Type B pancreatic cell (in vitro differentiated cells): ENCODE data around the gene PON2. TPM values are rescaled to one million over a fixed set of nuclear protein-coding genes. Genes with fewer than 3 reads are reported as not detected.
"Not testable (repeated sequence)": the region's sequence is repeated elsewhere in the genome, so short reads cannot be mapped to it uniquely, and the experiment has no call there.

Source experiments
- DNase-seq: peaks from one replicate; pipeline ENCODE4 v3.0.0; 2021; ENCODE audit warnings: mixed read lengths; ENCODE audit not compliant: unreplicated experiment; ENCODE audit errors: extremely low spot score
- H3K27ac Mint-ChIP-seq: 2 replicates; pipeline ENCODE4 v1.8.0; 2021; ENCODE audit warnings: mild to moderate bottlenecking, mixed read lengths
- H3K27me3 Mint-ChIP-seq: 2 replicates; pipeline ENCODE4 v1.8.0; 2021; ENCODE audit warnings: mixed read lengths
- H3K36me3 Mint-ChIP-seq: 2 replicates; pipeline ENCODE4 v1.8.0; 2021; ENCODE audit warnings: mixed read lengths
- H3K4me1 Mint-ChIP-seq: one replicate; pipeline ENCODE4 v1.8.0; 2021; ENCODE audit warnings: mixed read lengths; ENCODE audit not compliant: unreplicated experiment
- H3K4me3 Mint-ChIP-seq: 2 replicates; pipeline ENCODE4 v1.8.0; 2021; ENCODE audit warnings: mild to moderate bottlenecking, mixed read lengths
- H3K9me3 Mint-ChIP-seq: 2 replicates; pipeline ENCODE4 v1.8.0; 2021; ENCODE audit warnings: mixed read lengths
- CTCF ChIP-seq: fragments of 200-600 bp; sonication (generic); conservative IDR thresholded peaks from 2 replicates; pipeline ENCODE4 v1.5.0; 2021; ENCODE audit warnings: antibody characterized with exemption, mild to moderate bottlenecking
- total RNA-seq: library from RNA; stranded (reverse); gene quantifications from 2 replicates; pipeline ENCODE4 v1.2.1, GENCODE V29; 2021; ENCODE audit warnings: low replicate concordance

The PON2 gene
- total RNA-seq, 1 donor from 2014 or later, result 79.2 TPM

GRCh38 chr7:95391761-95392160 is 43.1 kb downstream of the PON2 start:
- H3K4me3 Mint-ChIP-seq, result no peak overlapping the region
- H3K27me3 Mint-ChIP-seq, result peaks cover 6% of the 10 kb centered on the region
- no peaks in the 10 kb centered on the region for H3K36me3 Mint-ChIP-seq
- DNase-seq, result no peak
- no peak for TF ChIP-seq CTCF
- peaks cover under 1% of the 10 kb centered on the region for H3K9me3 Mint-ChIP-seq
- no peak overlapping the region for H3K27ac Mint-ChIP-seq
- no peaks in the 10 kb centered on the region for H3K4me1 Mint-ChIP-seq

- no peak for TF ChIP-seq CTCF
- no peak overlapping the region for H3K27ac Mint-ChIP-seq
- no peaks in the 10 kb centered on the region for H3K4me1 Mint-ChIP-seq
- H3K36me3 Mint-ChIP-seq, result no peaks in the 10 kb centered on the region
- peaks cover 3% of the 10 kb centered on the region for H3K9me3 Mint-ChIP-seq
- peaks cover 7% of the 10 kb centered on the region for H3K27me3 Mint-ChIP-seq
- no peak for DNase-seq
- no peak overlapping the region for H3K4me3 Mint-ChIP-seq
These were observed 45.3 kb downstream of the PON2 start for GRCh38 chr7:95389516-95389915.

- H3K36me3 Mint-ChIP-seq, H3K9me3 Mint-ChIP-seq, H3K4me3 Mint-ChIP-seq, H3K27ac Mint-ChIP-seq, H3K4me1 Mint-ChIP-seq, DNase-seq, H3K27me3 Mint-ChIP-seq: not testable (repeated sequence)
These were observed 55.4 kb downstream of the PON2 start for GRCh38 chr7:95379457-95379856.

- H3K36me3 Mint-ChIP-seq, result no peaks in the 10 kb centered on the region
- H3K4me1 Mint-ChIP-seq, result no peaks in the 10 kb centered on the region
- H3K27ac Mint-ChIP-seq, result no peak overlapping the region
- H3K9me3 Mint-ChIP-seq, result peaks cover 5% of the 10 kb centered on the region
- H3K4me3 Mint-ChIP-seq, result no peak overlapping the region
- H3K27me3 Mint-ChIP-seq, result peaks cover 3% of the 10 kb centered on the region
- TF ChIP-seq CTCF, result no peak
- DNase-seq, result no peak
These were observed 58.0 kb downstream of the PON2 start for GRCh38 chr7:95376632-95377400.

- no peaks in the 10 kb centered on the region for H3K36me3 Mint-ChIP-seq
- no peak overlapping the region for H3K27ac Mint-ChIP-seq
- H3K9me3 Mint-ChIP-seq, result peaks cover 5% of the 10 kb centered on the region
- H3K4me3 Mint-ChIP-seq, result no peak overlapping the region
- H3K27me3 Mint-ChIP-seq, result no peaks in the 10 kb centered on the region
- no peaks in the 10 kb centered on the region for H3K4me1 Mint-ChIP-seq
- DNase-seq, result no peak
- TF ChIP-seq CTCF, result no peak
These were observed 59.1 kb downstream of the PON2 start for GRCh38 chr7:95375591-95376257.

GRCh38 chr7:95373323-95373722 is 61.5 kb downstream of the PON2 start:
- TF ChIP-seq CTCF, result no peak
- Mint-ChIP-seq H3K27me3 (no peaks in the 10 kb centered on the region), H3K4me3 (no peak overlapping the region), H3K9me3 (peaks cover 5% of the 10 kb centered on the region), H3K4me1 (no peaks in the 10 kb centered on the region), H3K27ac (no peak overlapping the region), H3K36me3 (no peaks in the 10 kb centered on the region)
- no peak for DNase-seq
